ENCODE data around the gene GLT8D2. TPM values are rescaled to one million over a fixed set of nuclear protein-coding genes. Genes with fewer than 3 reads are reported as not detected.

GLT8D2 gene
- total and polyA plus RNA-seq, 2 donors (not counting 1 experiment from before 2014, with no cell fraction given), result not detected

DNA sequence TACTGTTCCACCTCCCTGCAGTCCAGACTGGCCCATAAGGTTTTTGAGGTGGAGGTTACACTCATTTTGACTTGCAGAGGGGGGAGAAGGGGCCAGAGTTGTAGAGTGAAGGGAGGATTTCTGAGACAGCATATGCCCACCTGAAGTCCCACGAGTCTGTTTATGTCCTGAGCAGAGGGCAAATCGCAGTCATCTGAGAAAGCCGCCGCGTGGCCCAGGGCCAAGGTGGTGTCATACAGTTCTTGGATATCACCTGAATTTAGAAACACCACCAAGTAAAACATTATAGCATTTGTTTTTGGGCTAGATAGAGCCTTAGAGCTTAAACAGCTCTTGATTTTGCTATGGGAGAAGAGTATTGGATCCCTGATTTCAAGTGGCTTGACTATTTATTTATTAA is 53.4 kb downstream of the GLT8D2 start:
- Histone ChIP-seq H3K4me2 (replicated peaks; ENCODE audit: low read depth, low read length, poor library complexity, severe bottlenecking) (no peak overlapping the region), H2AFZ (ENCODE audit: insufficient read depth, low read depth, low read length, poor library complexity, severe bottlenecking) (no peak overlapping the region), H3K4me1 (ENCODE audit: control insufficient read depth in 2 of 2, insufficient read depth in 2 of 2, low read length in 2 of 2) (no peaks in the 10 kb centered on the region), H3K9me3 (ENCODE audit: control extremely low read depth in 1 of 3, control insufficient read depth in 2 of 3, insufficient read depth in 1 of 3, low read length in 2 of 3) (no peaks in the 10 kb centered on the region), H3K9ac (ENCODE audit: low read length) (no peak overlapping the region), H3K27ac (ENCODE audit: low read length in 2 of 2) (no peak overlapping the region), H3K79me2 (ENCODE audit: control insufficient read depth, insufficient read depth, low read length) (no peaks in the 10 kb centered on the region), H3K4me3 (ENCODE audit: control extremely low read depth in 1 of 5, extremely low read depth in 1 of 5, insufficient read depth in 1 of 5, low read depth in 2 of 5, low read length in 4 of 5) (no peak overlapping the region), H3K36me3 (replicated peaks in 1 of 2; ENCODE audit: control extremely low read depth in 1 of 2, control insufficient read depth in 1 of 2, extremely low read depth in 1 of 2, insufficient read depth in 2 of 2, low read length in 1 of 2) (no peaks in the 10 kb centered on the region), H4K20me1 (ENCODE audit: control insufficient read depth, insufficient read depth, low read length, poor library complexity, severe bottlenecking) (no peaks in the 10 kb centered on the region), H3K27me3 (replicated peaks in 1 of 4; ENCODE audit: control extremely low read depth in 1 of 4, control insufficient read depth in 3 of 4, insufficient read depth in 4 of 4, low read length in 3 of 4) (peaks cover 0 to 6% (median 3%) of the 10 kb centered on the region in 4 experiments)
- CTCF ChIA-PET, result interaction anchor here (1.1 to 1.4 kb wide), 2 partner anchors 10 to 448 kb away, joined by 3 read pairs; no protein-coding TSS in a partner anchor
- Mint-ChIP-seq H3K27ac (no peak overlapping the region), H3K4me1 (no peaks in the 10 kb centered on the region), H3K27me3 (peaks cover 25% of the 10 kb centered on the region), H3K9me3 (ENCODE audit: insufficient read depth) (no peaks in the 10 kb centered on the region), H3K4me3 (no peak overlapping the region)
- ATAC-seq (ENCODE audit: low read depth) (no peak), DNase-seq (no peak)
- TF ChIP-seq, protein P1, sequence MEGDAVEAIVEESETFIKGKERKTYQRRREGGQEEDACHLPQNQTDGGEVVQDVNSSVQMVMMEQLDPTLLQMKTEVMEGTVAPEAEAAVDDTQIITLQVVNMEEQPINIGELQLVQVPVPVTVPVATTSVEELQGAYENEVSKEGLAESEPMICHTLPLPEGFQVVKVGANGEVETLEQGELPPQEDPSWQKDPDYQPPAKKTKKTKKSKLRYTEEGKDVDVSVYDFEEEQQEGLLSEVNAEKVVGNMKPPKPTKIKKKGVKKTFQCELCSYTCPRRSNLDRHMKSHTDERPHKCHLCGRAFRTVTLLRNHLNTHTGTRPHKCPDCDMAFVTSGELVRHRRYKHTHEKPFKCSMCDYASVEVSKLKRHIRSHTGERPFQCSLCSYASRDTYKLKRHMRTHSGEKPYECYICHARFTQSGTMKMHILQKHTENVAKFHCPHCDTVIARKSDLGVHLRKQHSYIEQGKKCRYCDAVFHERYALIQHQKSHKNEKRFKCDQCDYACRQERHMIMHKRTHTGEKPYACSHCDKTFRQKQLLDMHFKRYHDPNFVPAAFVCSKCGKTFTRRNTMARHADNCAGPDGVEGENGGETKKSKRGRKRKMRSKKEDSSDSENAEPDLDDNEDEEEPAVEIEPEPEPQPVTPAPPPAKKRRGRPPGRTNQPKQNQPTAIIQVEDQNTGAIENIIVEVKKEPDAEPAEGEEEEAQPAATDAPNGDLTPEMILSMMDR (IDR thresholded peaks at IDR 0.05), result no peak
- TF ChIP-seq EZH2 (IDR thresholded peaks at IDR 0.05; ENCODE audit: borderline replicate concordance, insufficient read depth, low read depth, low read length, poor library complexity, severe bottlenecking), result no peak
- WGBS (ENCODE audit: insufficient coverage), result 100% methylated on average over 1 of the region's 5 CpGs
- intact Hi-C loops (cut with micrococcal nuclease), result no loop called here
- POLR2A ChIA-PET, result no interaction called here

DNA sequence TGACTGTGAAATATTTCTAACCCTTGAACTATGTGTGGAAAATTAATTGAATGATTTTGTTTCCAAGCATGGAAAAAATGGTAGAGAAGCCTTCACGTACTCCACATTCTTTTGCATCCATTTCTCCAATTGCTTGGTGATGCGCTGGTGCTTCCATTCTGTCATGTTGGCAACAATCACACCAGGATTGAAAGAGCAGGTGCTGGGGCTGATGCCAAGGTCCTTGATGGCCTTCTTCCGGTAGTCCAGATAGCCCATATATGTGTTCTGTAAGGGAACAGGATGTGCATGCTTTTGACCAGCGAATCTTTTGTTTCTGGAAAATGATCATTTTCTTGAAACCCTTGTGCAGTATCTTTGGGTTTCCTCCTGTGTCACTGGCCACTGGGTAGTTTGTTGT is 55.8 kb downstream of the GLT8D2 start:
- CTCF ChIA-PET, result no interaction called here
- Histone ChIP-seq H3K36me3 (replicated peaks in 1 of 2; ENCODE audit: control extremely low read depth in 1 of 2, control insufficient read depth in 1 of 2, extremely low read depth in 1 of 2, insufficient read depth in 2 of 2, low read length in 1 of 2) (peaks cover 0 to 4% of the 10 kb centered on the region in 2 experiments), H3K4me3 (ENCODE audit: control extremely low read depth in 1 of 5, extremely low read depth in 1 of 5, insufficient read depth in 1 of 5, low read depth in 2 of 5, low read length in 4 of 5) (no peak overlapping the region), H3K4me1 (ENCODE audit: control insufficient read depth in 2 of 2, insufficient read depth in 2 of 2, low read length in 2 of 2) (no peaks in the 10 kb centered on the region), H2AFZ (ENCODE audit: insufficient read depth, low read depth, low read length, poor library complexity, severe bottlenecking) (no peak overlapping the region), H3K27ac (ENCODE audit: low read length in 2 of 2) (no peak overlapping the region), H3K79me2 (ENCODE audit: control insufficient read depth, insufficient read depth, low read length) (no peaks in the 10 kb centered on the region), H4K20me1 (ENCODE audit: control insufficient read depth, insufficient read depth, low read length, poor library complexity, severe bottlenecking) (no peaks in the 10 kb centered on the region), H3K4me2 (replicated peaks; ENCODE audit: low read depth, low read length, poor library complexity, severe bottlenecking) (no peak overlapping the region), H3K9ac (ENCODE audit: low read length) (no peak overlapping the region), H3K9me3 (ENCODE audit: control extremely low read depth in 1 of 3, control insufficient read depth in 2 of 3, insufficient read depth in 1 of 3, low read length in 2 of 3) (no peaks in the 10 kb centered on the region), H3K27me3 (replicated peaks in 1 of 4; ENCODE audit: control extremely low read depth in 1 of 4, control insufficient read depth in 3 of 4, insufficient read depth in 4 of 4, low read length in 3 of 4) (peaks cover 0 to 3% (median 0%) of the 10 kb centered on the region in 4 experiments)
- H3K27ac Mint-ChIP-seq, result no peak overlapping the region
- ATAC-seq (ENCODE audit: low read depth), result no peak
- WGBS (ENCODE audit: insufficient coverage), result 95% methylated on average over 4 of the region's 4 CpGs
- H3K27me3 Mint-ChIP-seq, result peaks cover 8% of the 10 kb centered on the region
- POLR2A ChIA-PET, result no interaction called here
- H3K4me3 Mint-ChIP-seq, result no peak overlapping the region
- H3K9me3 Mint-ChIP-seq (ENCODE audit: insufficient read depth), result no peaks in the 10 kb centered on the region
- TF ChIP-seq EZH2 (IDR thresholded peaks at IDR 0.05; ENCODE audit: borderline replicate concordance, insufficient read depth, low read depth, low read length, poor library complexity, severe bottlenecking), result no peak
- TF ChIP-seq, protein P1 (IDR thresholded peaks at IDR 0.05), result no peak
- DNase-seq, result no peak
- no peaks in the 10 kb centered on the region for H3K4me1 Mint-ChIP-seq
- intact Hi-C loops (cut with micrococcal nuclease), result no loop called here

Data from B cell (primary cell).